CD14-positive monocyte (primary cell): ENCODE measurements around the gene PSD4. TPM values are rescaled to one million over a fixed set of nuclear protein-coding genes. Genes with fewer than 3 reads are reported as not detected.

Experiments used
- DNase-seq, 3 donors: peaks; one replicate each; pipeline ENCODE4 v3.0.0-alpha.2; 2011 to 2022
- H2AFZ ChIP-seq: 2 replicates; pipeline ENCODE4 v1.6.0; 2012; ENCODE audit warnings: mild to moderate bottlenecking, low read depth, low read length, inconsistent platforms; ENCODE audit not compliant: insufficient read depth, poor library complexity, severe bottlenecking
- H3K27ac ChIP-seq, 2 donors: 1 replicate in 1 of 2; 2 replicates in 1 of 2; pipeline ENCODE4 v1.5.1; 2012 to 2013; ENCODE audit warnings: low read length in 2 of 2, control low read depth in 1 of 2, inconsistent platforms in 1 of 2, low read depth in 1 of 2, mild to moderate bottlenecking in 1 of 2
- H3K27me3 ChIP-seq, 2 donors: one replicate each; pipeline versions ENCODE4 v1.6.0 to v1.6.1; 2011 to 2013; ENCODE audit warnings: low read length in 2 of 2; ENCODE audit not compliant: control insufficient read depth in 2 of 2, insufficient read depth in 2 of 2
- H3K36me3 ChIP-seq, 2 donors: replicated peaks in 1 of 2; 1 replicate in 1 of 2; 2 replicates in 1 of 2; pipeline versions ENCODE4 v1.5.1 to v1.6.1; 2012 to 2013; ENCODE audit warnings: low read length in 2 of 2, control low read depth in 1 of 2, inconsistent platforms in 1 of 2, mild to moderate bottlenecking in 1 of 2; ENCODE audit not compliant: insufficient read depth in 2 of 2, control insufficient read depth in 1 of 2
- H3K4me1 ChIP-seq, 2 donors: 1 replicate in 1 of 2; 2 replicates in 1 of 2; pipeline versions ENCODE4 v1.5.1 to v1.6.1; 2012 to 2013; ENCODE audit warnings: low read length in 2 of 2, control low read depth in 1 of 2, inconsistent platforms in 1 of 2, mild to moderate bottlenecking in 1 of 2, moderate library complexity in 1 of 2; ENCODE audit not compliant: insufficient read depth in 2 of 2, control insufficient read depth in 1 of 2
- H3K4me2 ChIP-seq: replicated peaks from 2 replicates; pipeline ENCODE3; 2012; ENCODE audit warnings: low read length, moderate library complexity, mild to moderate bottlenecking; ENCODE audit not compliant: poor library complexity, severe bottlenecking; ENCODE audit errors: extremely low read depth
- H3K4me3 ChIP-seq, 3 experiments: fragments of 200-600 bp in 1 of 3; sonication (generic) in 1 of 3; replicated peaks in 1 of 3; 1 replicate in 2 of 3; 2 replicates in 1 of 3; pipeline ENCODE4 v1.5.1; 2011 to 2013; ENCODE audit warnings: low read length in 3 of 3, mild to moderate bottlenecking in 3 of 3, control low read depth in 2 of 3, low read depth in 2 of 3, inconsistent platforms in 1 of 3, moderate library complexity in 1 of 3
- H3K79me2 ChIP-seq: 2 replicates; pipeline ENCODE4 v1.6.0; 2012; ENCODE audit warnings: mild to moderate bottlenecking, control low read depth, inconsistent platforms, low read length, moderate library complexity; ENCODE audit not compliant: insufficient read depth
- H3K9ac ChIP-seq: 2 replicates; pipeline ENCODE4 v1.6.0; 2017; ENCODE audit warnings: low read length, mild to moderate bottlenecking; ENCODE audit not compliant: insufficient read depth, poor library complexity, severe bottlenecking
- H3K9me3 ChIP-seq, 2 donors: replicated peaks in 1 of 2; 1 replicate in 1 of 2; 2 replicates in 1 of 2; pipeline versions ENCODE4 v1.5.1 to v1.6.1; 2012 to 2013; ENCODE audit warnings: low read length in 2 of 2, control low read depth in 1 of 2; ENCODE audit not compliant: control insufficient read depth in 1 of 2, insufficient read depth in 1 of 2
- H4K20me1 ChIP-seq: 2 replicates; pipeline ENCODE4 v1.6.0; 2012; ENCODE audit warnings: mild to moderate bottlenecking, low read length, control low read depth, moderate library complexity; ENCODE audit not compliant: insufficient read depth
- H3K27ac Mint-ChIP-seq, 7 donors: one replicate each; pipeline ENCODE4 v1.8.0; 2020; ENCODE audit warnings: mild to moderate bottlenecking in 7 of 7, mixed read lengths in 7 of 7, moderate library complexity in 6 of 7, inconsistent platforms in 2 of 7
- H3K27me3 Mint-ChIP-seq, 3 donors: one replicate each; pipeline ENCODE4 v1.8.0; 2021 to 2022; ENCODE audit warnings: low read depth in 3 of 3, mild to moderate bottlenecking in 3 of 3, mixed read lengths in 3 of 3, moderate library complexity in 3 of 3, inconsistent platforms in 1 of 3
- H3K36me3 Mint-ChIP-seq, 2 donors: one replicate each; pipeline ENCODE4 v1.8.0; 2020; ENCODE audit warnings: mixed read lengths in 2 of 2, inconsistent platforms in 1 of 2, mild to moderate bottlenecking in 1 of 2
- H3K4me1 Mint-ChIP-seq: one replicate; pipeline ENCODE4 v1.8.0; 2020; ENCODE audit warnings: mild to moderate bottlenecking, mixed read lengths
- H3K4me3 Mint-ChIP-seq, 2 donors: one replicate each; pipeline ENCODE4 v1.8.0; 2020; ENCODE audit warnings: mild to moderate bottlenecking in 2 of 2, mixed read lengths in 2 of 2, moderate library complexity in 1 of 2
- H3K9me3 Mint-ChIP-seq, 7 donors: one replicate each; pipeline ENCODE4 v1.8.0; 2020 to 2022; ENCODE audit warnings: mixed read lengths in 7 of 7, mild to moderate bottlenecking in 6 of 7, moderate library complexity in 6 of 7, inconsistent platforms in 2 of 7
- WGBS: methylation state at CpG from one replicate; pipeline ENCODE4 v1.1.5; 2013; ENCODE audit warnings: missing lambda C conversion rate; ENCODE audit not compliant: insufficient coverage; 5-methylcytosine and 5-hydroxymethylcytosine counted together
- intact Hi-C, 2 donors: fragments of 100-400 bp; cut with micrococcal nuclease; formaldehyde crosslinking; loops; one replicate each; pipeline versions ENCODE4 v1.15.0 to v1.15.1; 2023
- polyA plus RNA-seq, 3 donors: library from polyadenylated mRNA; depleted of rRNA in 1 of 3; unstranded in 2 of 3; stranded (reverse) in 1 of 3; fragments of 300-500 nt in 2 of 3; fragments of >200 nt in 1 of 3; fragmentation: Illumina TruSeq in 2 of 3; gene quantifications; 1 replicate in 2 of 3; 2 replicates in 1 of 3; pipeline ENCODE4 v1.2.3, GENCODE V29; 2012 to 2021
- TF ChIP-seq, protein P1 (sequence below): fragments of 200-600 bp; IDR thresholded peaks from one replicate; pipeline ENCODE4 v1.8.0; 2022; ENCODE audit warnings: antibody characterized with exemption, mild to moderate bottlenecking

Gene PSD4
- polyA plus RNA-seq, 3 donors = 11.0 to 47.0 (median 18.2) TPM

GRCh38 chr2:113214141-113214540, 40.4 kb downstream of the PSD4 start:
- TF ChIP-seq, protein P1, sequence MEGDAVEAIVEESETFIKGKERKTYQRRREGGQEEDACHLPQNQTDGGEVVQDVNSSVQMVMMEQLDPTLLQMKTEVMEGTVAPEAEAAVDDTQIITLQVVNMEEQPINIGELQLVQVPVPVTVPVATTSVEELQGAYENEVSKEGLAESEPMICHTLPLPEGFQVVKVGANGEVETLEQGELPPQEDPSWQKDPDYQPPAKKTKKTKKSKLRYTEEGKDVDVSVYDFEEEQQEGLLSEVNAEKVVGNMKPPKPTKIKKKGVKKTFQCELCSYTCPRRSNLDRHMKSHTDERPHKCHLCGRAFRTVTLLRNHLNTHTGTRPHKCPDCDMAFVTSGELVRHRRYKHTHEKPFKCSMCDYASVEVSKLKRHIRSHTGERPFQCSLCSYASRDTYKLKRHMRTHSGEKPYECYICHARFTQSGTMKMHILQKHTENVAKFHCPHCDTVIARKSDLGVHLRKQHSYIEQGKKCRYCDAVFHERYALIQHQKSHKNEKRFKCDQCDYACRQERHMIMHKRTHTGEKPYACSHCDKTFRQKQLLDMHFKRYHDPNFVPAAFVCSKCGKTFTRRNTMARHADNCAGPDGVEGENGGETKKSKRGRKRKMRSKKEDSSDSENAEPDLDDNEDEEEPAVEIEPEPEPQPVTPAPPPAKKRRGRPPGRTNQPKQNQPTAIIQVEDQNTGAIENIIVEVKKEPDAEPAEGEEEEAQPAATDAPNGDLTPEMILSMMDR = no peak
- no peak overlapping the region for H2AFZ ChIP-seq
- Mint-ChIP-seq H3K27me3 (peaks cover 0 to 9% (median 5%) of the 10 kb centered on the region in 3 donors), H3K4me3 (no peak overlapping the region), H3K4me1 (peaks cover 48% of the 10 kb centered on the region), H3K36me3 (peaks cover 2 to 3% of the 10 kb centered on the region in 2 donors), H3K9me3 (peaks cover 0 to 1% (median 0%) of the 10 kb centered on the region in 7 donors), H3K27ac (peak overlapping the region in 1 of 7 donors; percentile 24)
- no peaks in the 10 kb centered on the region for H3K9me3 ChIP-seq
- H4K20me1 ChIP-seq = no peaks in the 10 kb centered on the region
- no CpG with 5 or more reads among the region's 4 CpGs for WGBS
- intact Hi-C loops = no loop called here
- H3K4me1 ChIP-seq = peaks cover 42 to 44% of the 10 kb centered on the region in 2 donors
- H3K4me3 ChIP-seq = no peak overlapping the region
- H3K36me3 ChIP-seq = no peaks in the 10 kb centered on the region
- no peak overlapping the region for H3K27ac ChIP-seq
- H3K9ac ChIP-seq = no peak overlapping the region
- H3K4me2 ChIP-seq = no peak overlapping the region
- no peak for DNase-seq
- H3K79me2 ChIP-seq = no peaks in the 10 kb centered on the region
- H3K27me3 ChIP-seq = no peaks in the 10 kb centered on the region

- 100% methylated on average over 1 of the region's 2 CpGs for WGBS
- H3K27me3 Mint-ChIP-seq = peaks cover 0 to 9% (median 8%) of the 10 kb centered on the region in 3 donors
- Histone ChIP-seq H3K9ac (no peak overlapping the region), H2AFZ (no peak overlapping the region), H3K4me3 (no peak overlapping the region), H3K4me1 (peaks cover 51 to 53% of the 10 kb centered on the region in 2 donors), H3K27ac (no peak overlapping the region), H3K79me2 (no peaks in the 10 kb centered on the region), H3K4me2 (no peak overlapping the region), H3K27me3 (no peaks in the 10 kb centered on the region), H3K36me3 (no peaks in the 10 kb centered on the region), H3K9me3 (no peaks in the 10 kb centered on the region), H4K20me1 (no peaks in the 10 kb centered on the region)
- H3K4me3 Mint-ChIP-seq = no peak overlapping the region
- H3K9me3 Mint-ChIP-seq = peaks cover 0 to 1% (median 0%) of the 10 kb centered on the region in 7 donors
- peaks cover 56% of the 10 kb centered on the region for H3K4me1 Mint-ChIP-seq
- TF ChIP-seq, protein P1 = no peak
- H3K27ac Mint-ChIP-seq = peak overlapping the region in 1 of 7 donors; percentile 21
- intact Hi-C loops = no loop called here
- peaks cover 2 to 3% of the 10 kb centered on the region in 2 donors for H3K36me3 Mint-ChIP-seq
- DNase-seq = no peak
Observed at GRCh38 chr2:113215056-113215455, 41.3 kb downstream of the PSD4 start.
